Measurements from ENCODE around the gene PXDN.

DNA sequence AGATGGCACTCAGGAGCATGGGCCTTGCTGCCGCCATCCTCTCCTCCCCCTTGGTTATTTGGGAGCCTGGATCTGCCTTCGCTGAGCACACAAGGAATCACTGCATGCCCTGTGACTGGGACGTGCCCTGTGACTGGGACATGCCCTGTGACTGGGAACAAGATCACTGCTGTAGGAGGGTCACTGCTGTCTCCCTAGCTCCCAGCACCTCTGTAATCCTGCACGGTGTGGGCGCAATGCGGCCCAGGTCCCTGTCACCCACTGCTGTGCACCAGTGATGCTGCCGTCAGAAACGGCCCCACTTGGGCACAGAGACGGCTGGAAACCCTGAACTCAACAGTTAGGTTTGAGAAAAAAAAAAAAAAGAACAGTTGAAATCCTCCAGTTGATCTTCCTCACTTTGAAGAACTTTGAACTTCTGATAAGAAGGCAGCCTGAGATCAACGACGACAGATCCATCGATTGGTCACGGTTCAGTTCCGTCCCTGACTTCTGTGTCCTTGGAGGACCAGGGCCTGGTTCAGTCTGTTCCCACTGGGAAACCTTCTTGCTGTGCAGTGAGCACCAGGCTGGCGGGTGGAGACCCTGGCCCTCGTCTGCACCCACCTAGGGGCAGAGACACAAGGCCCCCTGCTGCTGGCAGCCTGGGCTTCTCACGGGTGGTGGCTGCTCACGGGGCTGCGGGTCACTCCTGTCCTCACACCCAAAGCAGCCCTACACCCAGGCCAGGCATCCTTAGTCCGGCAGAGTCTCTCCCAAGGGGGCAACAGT, 125.9 kb downstream of the PXDN start:
- TF ChIP-seq, protein P1, sequence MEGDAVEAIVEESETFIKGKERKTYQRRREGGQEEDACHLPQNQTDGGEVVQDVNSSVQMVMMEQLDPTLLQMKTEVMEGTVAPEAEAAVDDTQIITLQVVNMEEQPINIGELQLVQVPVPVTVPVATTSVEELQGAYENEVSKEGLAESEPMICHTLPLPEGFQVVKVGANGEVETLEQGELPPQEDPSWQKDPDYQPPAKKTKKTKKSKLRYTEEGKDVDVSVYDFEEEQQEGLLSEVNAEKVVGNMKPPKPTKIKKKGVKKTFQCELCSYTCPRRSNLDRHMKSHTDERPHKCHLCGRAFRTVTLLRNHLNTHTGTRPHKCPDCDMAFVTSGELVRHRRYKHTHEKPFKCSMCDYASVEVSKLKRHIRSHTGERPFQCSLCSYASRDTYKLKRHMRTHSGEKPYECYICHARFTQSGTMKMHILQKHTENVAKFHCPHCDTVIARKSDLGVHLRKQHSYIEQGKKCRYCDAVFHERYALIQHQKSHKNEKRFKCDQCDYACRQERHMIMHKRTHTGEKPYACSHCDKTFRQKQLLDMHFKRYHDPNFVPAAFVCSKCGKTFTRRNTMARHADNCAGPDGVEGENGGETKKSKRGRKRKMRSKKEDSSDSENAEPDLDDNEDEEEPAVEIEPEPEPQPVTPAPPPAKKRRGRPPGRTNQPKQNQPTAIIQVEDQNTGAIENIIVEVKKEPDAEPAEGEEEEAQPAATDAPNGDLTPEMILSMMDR (IDR thresholded peaks at IDR 0.05), result no peak
- no peak for TF ChIP-seq POLR2A (IDR thresholded peaks at IDR 0.05)
